Keratinocyte (primary cell): ENCODE results near the gene FOSB.

Experiments
- EZH2 ChIP-seq: IDR thresholded peaks from one replicate; pipeline ENCODE4 v1.6.1; 2012; ENCODE audit warnings: inconsistent platforms, mild to moderate bottlenecking, low read length, moderate library complexity
- TF ChIP-seq, protein P1 (sequence below), 3 experiments: IDR thresholded peaks in 1 of 3; conservative IDR thresholded peaks in 1 of 3; optimal IDR thresholded peaks in 1 of 3; 2 replicates in 2 of 3; 3 replicates in 1 of 3; pipeline versions ENCODE3 to v1.5.1; 2011; ENCODE audit warnings: low read length in 3 of 3, mild to moderate bottlenecking in 3 of 3, moderate library complexity in 2 of 3, control low read depth in 1 of 3, inconsistent platforms in 1 of 3; ENCODE audit not compliant: insufficient read depth in 2 of 3; ENCODE audit errors: extremely low read depth in 1 of 3

DNA sequence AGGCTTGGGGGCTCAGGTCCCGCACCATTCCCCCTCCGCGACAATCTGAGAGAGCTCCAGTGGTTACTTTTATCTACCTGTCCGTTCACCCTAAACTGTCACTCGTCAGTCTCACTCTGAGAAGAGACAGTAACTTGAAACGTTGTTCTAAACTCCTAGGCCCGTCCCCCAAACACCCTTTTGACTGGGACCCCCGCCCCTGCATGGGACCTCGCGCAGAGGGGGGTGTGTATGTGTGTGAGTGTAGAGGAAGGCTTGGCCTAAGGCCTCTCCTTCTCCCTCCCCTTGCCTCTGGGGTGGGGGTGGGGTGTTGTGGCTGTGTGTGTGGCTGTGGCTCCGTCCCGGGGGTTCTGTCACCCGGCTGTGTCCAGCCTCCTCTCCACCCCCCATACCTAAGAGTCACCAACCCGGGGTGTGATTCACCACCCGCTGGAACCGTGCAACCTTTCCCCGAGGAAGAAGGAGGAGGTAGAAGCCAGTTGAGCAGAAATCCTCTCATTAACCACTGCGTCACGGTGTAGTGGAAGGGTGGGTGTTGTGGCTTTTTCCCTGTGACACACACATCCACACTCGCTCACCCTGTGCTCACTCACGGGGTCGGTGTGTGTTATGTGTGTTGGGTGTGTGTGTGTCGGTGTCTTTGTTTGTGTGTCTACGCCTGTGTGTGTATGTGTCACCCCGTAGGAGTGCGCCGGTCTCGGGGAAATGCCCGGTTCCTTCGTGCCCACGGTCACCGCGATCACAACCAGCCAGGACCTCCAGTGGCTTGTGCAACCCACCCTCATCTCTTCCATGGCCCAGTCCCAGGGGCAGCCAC, 2.4 kb downstream of the FOSB start:
- TF ChIP-seq, protein P1, sequence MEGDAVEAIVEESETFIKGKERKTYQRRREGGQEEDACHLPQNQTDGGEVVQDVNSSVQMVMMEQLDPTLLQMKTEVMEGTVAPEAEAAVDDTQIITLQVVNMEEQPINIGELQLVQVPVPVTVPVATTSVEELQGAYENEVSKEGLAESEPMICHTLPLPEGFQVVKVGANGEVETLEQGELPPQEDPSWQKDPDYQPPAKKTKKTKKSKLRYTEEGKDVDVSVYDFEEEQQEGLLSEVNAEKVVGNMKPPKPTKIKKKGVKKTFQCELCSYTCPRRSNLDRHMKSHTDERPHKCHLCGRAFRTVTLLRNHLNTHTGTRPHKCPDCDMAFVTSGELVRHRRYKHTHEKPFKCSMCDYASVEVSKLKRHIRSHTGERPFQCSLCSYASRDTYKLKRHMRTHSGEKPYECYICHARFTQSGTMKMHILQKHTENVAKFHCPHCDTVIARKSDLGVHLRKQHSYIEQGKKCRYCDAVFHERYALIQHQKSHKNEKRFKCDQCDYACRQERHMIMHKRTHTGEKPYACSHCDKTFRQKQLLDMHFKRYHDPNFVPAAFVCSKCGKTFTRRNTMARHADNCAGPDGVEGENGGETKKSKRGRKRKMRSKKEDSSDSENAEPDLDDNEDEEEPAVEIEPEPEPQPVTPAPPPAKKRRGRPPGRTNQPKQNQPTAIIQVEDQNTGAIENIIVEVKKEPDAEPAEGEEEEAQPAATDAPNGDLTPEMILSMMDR (optimal IDR thresholded peaks at IDR 0.05 in 1 of 3, IDR thresholded peaks at IDR 0.05 in 1 of 3, conservative IDR thresholded peaks at IDR 0.05 in 1 of 3; ENCODE audit: extremely low read depth in 1 of 3, insufficient read depth in 2 of 3, low read length in 3 of 3), result no peak
- no peak for TF ChIP-seq EZH2
